Natural killer cell (primary cell): Measurements from ENCODE around the gene GPBP1L1. TPM values are rescaled to one million over a fixed set of nuclear protein-coding genes. Genes with fewer than 3 reads are reported as not detected.

Source experiments
- ATAC-seq, 3 donors: fragments of 150-1000 bp in 2 of 3; fragments of 200-7000 bp in 1 of 3; cut with Tn5 transposase; 1 replicate in 1 of 3; 2 replicates in 2 of 3; pipeline ENCODE4 v1.10.0; 2021; ENCODE audit warnings: mild to moderate bottlenecking in 2 of 3, moderate library complexity in 2 of 3
- DNase-seq, 2 donors: peaks; one replicate each; pipeline versions ENCODE4 v3.0.0 to v3.0.0-alpha.2; 2013 to 2021; ENCODE audit warnings: mixed read lengths in 1 of 2
- H3K27ac ChIP-seq: one replicate; pipeline ENCODE4 v1.5.1; 2013; ENCODE audit warnings: mild to moderate bottlenecking, low read length
- H3K27me3 ChIP-seq: one replicate; pipeline ENCODE4 v1.6.1; 2013; ENCODE audit warnings: low read length; ENCODE audit not compliant: control insufficient read depth, insufficient read depth
- H3K36me3 ChIP-seq: one replicate; pipeline ENCODE4 v1.6.1; 2013; ENCODE audit warnings: low read length; ENCODE audit not compliant: control insufficient read depth, insufficient read depth
- H3K4me1 ChIP-seq: one replicate; pipeline ENCODE4 v1.6.1; 2013; ENCODE audit warnings: low read length; ENCODE audit not compliant: control insufficient read depth, insufficient read depth
- H3K4me3 ChIP-seq: one replicate; pipeline ENCODE4 v1.5.1; 2013; ENCODE audit warnings: low read length
- H3K9me3 ChIP-seq: one replicate; pipeline ENCODE4 v1.6.1; 2013; ENCODE audit warnings: low read length; ENCODE audit not compliant: control insufficient read depth, insufficient read depth
- H3K27ac Mint-ChIP-seq, 2 donors: one replicate each; pipeline ENCODE4 v1.8.0; 2022; ENCODE audit warnings: mild to moderate bottlenecking in 2 of 2, mixed read lengths in 2 of 2, moderate library complexity in 1 of 2
- H3K27me3 Mint-ChIP-seq, 2 donors: one replicate each; pipeline ENCODE4 v1.8.0; 2022; ENCODE audit warnings: low read depth in 2 of 2, mixed read lengths in 2 of 2
- H3K36me3 Mint-ChIP-seq: one replicate; pipeline ENCODE4 v1.8.0; 2022; ENCODE audit warnings: mixed read lengths
- H3K4me1 Mint-ChIP-seq, 2 donors: one replicate each; pipeline ENCODE4 v1.8.0; 2022; ENCODE audit warnings: mixed read lengths in 2 of 2
- H3K4me3 Mint-ChIP-seq: one replicate; pipeline ENCODE4 v1.8.0; 2022; ENCODE audit warnings: mild to moderate bottlenecking, moderate library complexity, mixed read lengths
- H3K9me3 Mint-ChIP-seq, 2 donors: one replicate each; pipeline ENCODE4 v1.8.0; 2022; ENCODE audit warnings: mixed read lengths in 2 of 2
- WGBS: methylation state at CpG from one replicate; pipeline ENCODE4 v1.1.7; 2013; ENCODE audit warnings: missing lambda C conversion rate; ENCODE audit not compliant: insufficient coverage; 5-methylcytosine and 5-hydroxymethylcytosine counted together
- intact Hi-C: fragments of 100-400 bp; cut with micrococcal nuclease; formaldehyde crosslinking; loops from one replicate; pipeline ENCODE4 v1.14.2; 2022
- total RNA-seq, 4 donors: library from RNA; stranded (reverse); fragments of 120-200 nt in 1 of 4; gene quantifications; one replicate each; pipeline versions ENCODE4 v1.2.3 to v1.2.4, GENCODE V29; 2013 to 2022
- TF ChIP-seq, protein P1 (sequence below): fragments of 200-600 bp; IDR thresholded peaks from one replicate; pipeline ENCODE4 v1.8.0; 2022; ENCODE audit warnings: antibody characterized with exemption

GPBP1L1 gene
- total RNA-seq, 3 donors from 2014 or later (not counting 1 experiment from before 2014, with no cell fraction given), result 144 to 176 (median 153) TPM

DNA sequence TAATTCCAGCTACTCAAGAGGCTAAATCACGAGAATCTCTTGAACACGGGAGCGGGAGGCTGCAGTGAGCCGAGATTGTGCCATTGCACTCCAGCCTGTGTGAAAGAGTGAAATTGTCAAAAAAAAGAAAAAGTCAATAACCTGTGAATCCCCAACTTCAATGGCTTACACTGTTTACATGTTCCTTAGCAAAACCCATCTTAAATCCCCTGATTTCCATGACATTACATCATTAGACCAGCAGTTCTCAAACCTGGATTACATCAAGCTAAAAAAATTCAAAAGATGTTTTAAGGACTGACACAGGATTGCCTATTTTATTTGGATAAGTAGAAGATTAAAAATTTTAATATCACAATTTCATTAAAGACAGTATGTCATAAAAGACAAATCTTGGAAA lies 12.4 kb downstream of the GPBP1L1 start:
- TF ChIP-seq, protein P1, sequence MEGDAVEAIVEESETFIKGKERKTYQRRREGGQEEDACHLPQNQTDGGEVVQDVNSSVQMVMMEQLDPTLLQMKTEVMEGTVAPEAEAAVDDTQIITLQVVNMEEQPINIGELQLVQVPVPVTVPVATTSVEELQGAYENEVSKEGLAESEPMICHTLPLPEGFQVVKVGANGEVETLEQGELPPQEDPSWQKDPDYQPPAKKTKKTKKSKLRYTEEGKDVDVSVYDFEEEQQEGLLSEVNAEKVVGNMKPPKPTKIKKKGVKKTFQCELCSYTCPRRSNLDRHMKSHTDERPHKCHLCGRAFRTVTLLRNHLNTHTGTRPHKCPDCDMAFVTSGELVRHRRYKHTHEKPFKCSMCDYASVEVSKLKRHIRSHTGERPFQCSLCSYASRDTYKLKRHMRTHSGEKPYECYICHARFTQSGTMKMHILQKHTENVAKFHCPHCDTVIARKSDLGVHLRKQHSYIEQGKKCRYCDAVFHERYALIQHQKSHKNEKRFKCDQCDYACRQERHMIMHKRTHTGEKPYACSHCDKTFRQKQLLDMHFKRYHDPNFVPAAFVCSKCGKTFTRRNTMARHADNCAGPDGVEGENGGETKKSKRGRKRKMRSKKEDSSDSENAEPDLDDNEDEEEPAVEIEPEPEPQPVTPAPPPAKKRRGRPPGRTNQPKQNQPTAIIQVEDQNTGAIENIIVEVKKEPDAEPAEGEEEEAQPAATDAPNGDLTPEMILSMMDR, result no peak
- peaks cover 9% of the 10 kb centered on the region for H3K4me1 ChIP-seq
- WGBS, result 98% methylated on average over 4 of the region's 4 CpGs

DNA sequence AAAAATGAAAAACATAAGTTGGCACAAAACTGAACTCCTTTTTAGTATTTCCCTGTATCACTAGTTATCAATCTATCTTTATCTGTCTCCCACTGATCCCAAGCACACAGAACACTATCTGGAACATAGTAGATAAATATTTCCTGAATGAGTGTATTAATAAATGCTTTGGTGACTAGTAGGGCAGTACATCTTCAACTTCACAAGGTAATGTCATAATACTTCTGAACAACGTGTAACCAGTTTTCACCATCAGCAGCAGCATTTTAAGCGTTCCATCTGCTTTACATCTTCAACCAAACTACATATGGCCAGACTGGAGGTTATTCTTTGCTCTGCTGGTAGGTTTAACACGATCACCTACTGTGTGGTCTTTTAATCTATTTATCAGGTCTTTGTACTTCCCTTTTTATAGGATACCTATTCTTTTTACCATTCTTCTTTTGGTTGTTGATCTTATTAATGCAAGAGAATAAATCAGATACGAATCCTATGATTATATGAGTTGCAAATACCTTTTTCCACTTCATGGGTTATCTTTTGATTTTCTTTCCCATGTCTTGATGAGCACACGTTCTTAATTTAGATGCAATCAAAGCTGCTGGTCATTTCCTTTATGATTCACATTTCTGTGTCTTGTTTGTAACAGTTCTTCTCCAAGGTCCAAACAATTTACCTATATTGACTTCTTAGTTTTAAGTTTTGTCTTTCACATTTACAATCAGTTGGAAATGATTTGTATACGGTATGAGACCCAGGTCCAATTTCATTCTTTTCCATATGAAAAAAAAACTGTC lies 16.3 kb downstream of the GPBP1L1 start:
- Mint-ChIP-seq H3K4me1 (peaks cover 57 to 76% of the 10 kb centered on the region in 2 donors), H3K27me3 (no peaks in the 10 kb centered on the region), H3K36me3 (no peaks in the 10 kb centered on the region), H3K27ac (peak overlapping the region; percentile 40 to 44), H3K4me3 (no peak overlapping the region), H3K9me3 (no peaks in the 10 kb centered on the region)
- Histone ChIP-seq H3K36me3 (no peaks in the 10 kb centered on the region), H3K4me1 (peaks cover 4% of the 10 kb centered on the region), H3K27ac (no peak overlapping the region), H3K9me3 (no peaks in the 10 kb centered on the region), H3K27me3 (no peaks in the 10 kb centered on the region), H3K4me3 (no peak overlapping the region)
- ATAC-seq, result no peak
- intact Hi-C loops, result no loop called here
- DNase-seq, result no peak
- 77% methylated on average over 3 of the region's 6 CpGs for WGBS
- TF ChIP-seq, protein P1, result no peak

More for the DNA sequence above, 12.4 kb downstream of the GPBP1L1 start:
- ATAC-seq (no peak), DNase-seq (no peak)
- no peaks in the 10 kb centered on the region for H3K9me3 ChIP-seq
- H3K27me3 ChIP-seq, result no peaks in the 10 kb centered on the region
- Mint-ChIP-seq H3K27me3 (no peaks in the 10 kb centered on the region), H3K9me3 (no peaks in the 10 kb centered on the region), H3K4me3 (no peak overlapping the region), H3K4me1 (peaks cover 59 to 73% of the 10 kb centered on the region in 2 donors), H3K36me3 (no peaks in the 10 kb centered on the region), H3K27ac (peak overlapping the region in 1 of 2 donors; percentile 1)
- no peak overlapping the region for H3K27ac ChIP-seq
- intact Hi-C loops, result no loop called here
- no peak overlapping the region for H3K4me3 ChIP-seq
- no peaks in the 10 kb centered on the region for H3K36me3 ChIP-seq

DNA sequence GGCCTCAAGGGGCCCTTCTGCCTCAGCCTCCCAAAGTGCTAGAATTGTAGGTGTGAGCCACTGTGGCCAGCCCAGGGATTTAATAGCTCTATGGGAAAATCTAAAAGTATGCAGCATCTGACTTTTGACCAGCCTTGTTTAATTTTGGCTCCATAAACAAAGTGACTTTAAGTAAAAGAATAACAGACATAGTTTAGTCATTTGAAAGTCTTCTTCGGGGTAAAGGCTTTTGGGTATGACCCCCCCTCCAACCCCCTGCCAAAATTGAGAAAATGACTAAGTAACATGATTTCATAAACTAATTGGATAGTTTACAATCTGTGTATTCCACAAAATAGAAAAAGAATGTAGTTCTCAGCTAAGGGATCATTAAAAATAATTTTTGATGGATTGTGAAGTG lies 17.0 kb downstream of the GPBP1L1 start:
- H3K9me3 Mint-ChIP-seq, result no peaks in the 10 kb centered on the region
- H3K4me1 ChIP-seq, result peaks cover 4% of the 10 kb centered on the region
- intact Hi-C loops, result no loop called here
- no peak overlapping the region for H3K4me3 ChIP-seq
- H3K27me3 Mint-ChIP-seq, result no peaks in the 10 kb centered on the region
- H3K27ac ChIP-seq, result no peak overlapping the region
- H3K4me3 Mint-ChIP-seq, result no peak overlapping the region
- H3K9me3 ChIP-seq, result no peaks in the 10 kb centered on the region
- no peaks in the 10 kb centered on the region for H3K27me3 ChIP-seq
- WGBS, result no CpG with 5 or more reads among the region's 1 CpG
- H3K36me3 Mint-ChIP-seq, result no peaks in the 10 kb centered on the region
- TF ChIP-seq, protein P1, result no peak
- H3K36me3 ChIP-seq, result no peaks in the 10 kb centered on the region
- H3K27ac Mint-ChIP-seq, result peak overlapping the region in 1 of 2 donors; percentile 40
- peaks cover 59 to 74% of the 10 kb centered on the region in 2 donors for H3K4me1 Mint-ChIP-seq
- no peak for DNase-seq
- no peak for ATAC-seq
